ENCODE data around the gene CATSPERD.

Gene CATSPERD

DNA sequence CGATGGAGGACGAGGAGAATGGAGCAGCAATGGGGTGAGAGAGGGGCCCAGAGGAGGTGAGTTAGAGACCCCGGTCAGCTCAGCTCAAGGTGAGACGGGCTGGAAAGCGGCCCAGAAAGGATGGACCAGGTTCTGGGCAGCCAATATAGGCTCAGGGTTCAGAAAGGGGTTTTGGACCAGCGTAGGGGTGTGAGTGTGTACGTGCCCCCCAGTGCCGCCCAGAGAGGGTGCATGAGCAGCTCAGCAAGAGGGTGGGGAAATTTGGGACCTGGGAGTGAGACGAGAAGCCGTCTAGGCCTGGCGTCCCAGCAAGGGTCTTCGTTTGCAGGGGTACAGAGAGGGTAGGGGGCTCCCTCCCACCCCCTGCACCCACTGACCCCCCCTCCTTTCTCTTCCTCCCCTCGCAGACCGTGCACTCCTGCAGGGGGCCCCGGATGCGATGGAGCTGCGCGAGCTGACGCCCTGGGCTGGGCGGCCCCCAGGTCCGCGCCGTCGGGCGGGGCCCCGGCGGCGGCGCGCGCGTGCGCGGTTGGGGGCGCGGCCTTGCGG lies 107.0 kb downstream of the CATSPERD start:
- DNase-seq (ENCODE audit: low read depth in 2 of 2), result no peak

DNA sequence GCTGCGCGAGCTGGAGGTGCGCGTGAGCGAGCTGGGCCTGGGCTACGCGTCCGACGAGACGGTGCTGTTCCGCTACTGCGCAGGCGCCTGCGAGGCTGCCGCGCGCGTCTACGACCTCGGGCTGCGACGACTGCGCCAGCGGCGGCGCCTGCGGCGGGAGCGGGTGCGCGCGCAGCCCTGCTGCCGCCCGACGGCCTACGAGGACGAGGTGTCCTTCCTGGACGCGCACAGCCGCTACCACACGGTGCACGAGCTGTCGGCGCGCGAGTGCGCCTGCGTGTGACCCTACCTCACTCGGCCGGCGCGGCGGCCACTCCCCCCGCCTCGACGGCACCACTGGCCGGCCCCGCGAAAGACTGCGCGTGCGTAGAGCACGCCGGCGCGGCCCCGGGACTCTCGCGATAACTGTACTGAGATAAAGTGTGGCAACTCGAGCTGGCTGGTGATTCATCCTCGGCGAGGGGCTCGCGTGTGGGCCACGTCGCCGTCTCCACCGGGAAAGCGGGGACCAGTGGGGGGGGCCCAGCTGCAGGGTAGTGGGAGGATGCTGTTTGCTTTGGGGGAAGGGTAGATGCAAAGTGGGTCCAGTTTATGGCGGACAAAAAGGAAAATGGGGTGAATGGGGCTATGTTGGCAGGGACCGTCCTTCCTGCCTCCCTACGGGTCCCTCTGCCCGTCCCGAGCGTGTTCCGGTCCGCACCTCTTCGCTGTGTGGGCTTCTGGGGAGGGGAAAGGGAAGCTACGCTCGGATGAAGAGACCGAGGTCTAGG lies 107.6 kb downstream of the CATSPERD start:
- peak; percentile 86 to 88 for DNase-seq (ENCODE audit: low read depth in 2 of 2)

Data from fibroblast of skin of left biceps (primary cell).